Mucosa of rectum (tissue), 2 donors: ENCODE results near the gene GLCE.

Source experiments
- H3K27ac ChIP-seq, 2 donors: one replicate each; pipeline ENCODE4 v1.7.0; 2013; ENCODE audit warnings: inconsistent platforms in 2 of 2, low read depth in 2 of 2, low read length in 2 of 2
- H3K27me3 ChIP-seq, 2 donors: one replicate each; pipeline ENCODE4 v1.7.0; 2013; ENCODE audit warnings: low read length in 2 of 2; ENCODE audit not compliant: control insufficient read depth in 2 of 2, insufficient read depth in 2 of 2
- H3K36me3 ChIP-seq, 2 donors: one replicate each; pipeline ENCODE4 v1.7.0; 2013; ENCODE audit warnings: low read length in 2 of 2; ENCODE audit not compliant: control insufficient read depth in 2 of 2, insufficient read depth in 2 of 2
- H3K4me1 ChIP-seq, 2 donors: one replicate each; pipeline ENCODE4 v1.7.0; 2013; ENCODE audit warnings: low read length in 2 of 2, mild to moderate bottlenecking in 1 of 2; ENCODE audit not compliant: control insufficient read depth in 2 of 2, insufficient read depth in 2 of 2
- H3K4me3 ChIP-seq, 2 donors: one replicate each; pipeline ENCODE4 v1.7.0; 2013; ENCODE audit warnings: low read length in 2 of 2
- H3K9ac ChIP-seq, 2 donors: one replicate each; pipeline ENCODE4 v1.7.0; 2013; ENCODE audit warnings: low read length in 2 of 2, low read depth in 1 of 2, mild to moderate bottlenecking in 1 of 2
- H3K9me3 ChIP-seq, 2 donors: one replicate each; pipeline ENCODE4 v1.7.0; 2013; ENCODE audit warnings: low read length in 2 of 2; ENCODE audit not compliant: control insufficient read depth in 2 of 2
- donor health status: healthy.
- donor health status: Normal muscosa, but diverticular disease.

GLCE gene

DNA sequence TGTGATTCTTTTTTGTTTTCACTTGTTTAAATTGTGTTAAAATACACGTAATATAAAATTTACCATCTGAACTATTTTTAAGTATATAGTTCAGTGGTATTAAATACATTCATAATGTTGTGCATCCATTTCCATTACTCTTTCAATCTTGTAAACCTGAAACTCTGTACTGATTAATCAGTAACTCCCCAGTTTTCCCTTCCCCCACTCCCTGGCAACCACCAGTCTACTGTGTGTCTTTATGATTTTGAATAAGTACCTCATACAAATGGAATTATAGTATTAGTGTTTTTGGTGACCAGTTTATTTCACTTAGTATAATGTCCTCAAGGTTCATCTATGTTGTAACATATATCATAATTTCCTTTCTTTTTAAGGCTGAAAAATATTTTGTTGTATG, 59.3 kb downstream of the GLCE start:
- Histone ChIP-seq H3K36me3 (no peaks in the 10 kb centered on the region), H3K4me3 (no peak overlapping the region), H3K9me3 (no peaks in the 10 kb centered on the region), H3K9ac (no peak overlapping the region), H3K27ac (no peak overlapping the region), H3K4me1 (peaks cover 7 to 13% of the 10 kb centered on the region in 2 donors), H3K27me3 (no peaks in the 10 kb centered on the region)

DNA sequence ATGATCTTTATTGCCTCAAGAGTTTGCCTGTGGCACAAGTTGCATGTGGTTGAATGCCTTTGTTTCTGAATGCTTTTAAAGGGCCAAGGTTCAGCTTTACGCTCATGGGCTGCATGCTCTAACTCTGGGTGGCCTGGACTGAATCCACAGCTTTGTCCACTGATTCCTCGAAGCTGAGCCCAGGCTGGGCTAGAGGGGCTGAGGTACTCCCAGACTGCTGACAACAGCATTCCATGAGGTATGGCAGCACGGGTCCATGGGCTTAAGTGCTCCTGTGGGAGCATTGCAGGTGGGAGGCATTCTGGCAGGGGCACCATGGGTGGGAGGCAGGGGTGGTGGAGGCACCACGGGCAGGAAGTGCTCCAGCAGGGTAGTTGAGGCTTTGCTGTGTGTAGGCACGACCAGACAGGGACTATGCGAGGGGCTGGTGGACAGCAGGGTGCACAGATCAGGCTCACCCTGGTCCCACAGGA, 61.6 kb downstream of the GLCE start:
- H3K9me3 ChIP-seq = no peaks in the 10 kb centered on the region
- H3K27me3 ChIP-seq = no peaks in the 10 kb centered on the region
- no peak overlapping the region for H3K4me3 ChIP-seq
- no peak overlapping the region for H3K27ac ChIP-seq
- no peaks in the 10 kb centered on the region for H3K36me3 ChIP-seq
- H3K9ac ChIP-seq = no peak overlapping the region
- peaks cover 10 to 21% of the 10 kb centered on the region in 2 donors for H3K4me1 ChIP-seq

GRCh38 chr15:69223083-69223813, 62.8 kb downstream of the GLCE start:
- no peaks in the 10 kb centered on the region for H3K36me3 ChIP-seq
- no peak overlapping the region for H3K4me3 ChIP-seq
- no peaks in the 10 kb centered on the region for H3K27me3 ChIP-seq

DNA sequence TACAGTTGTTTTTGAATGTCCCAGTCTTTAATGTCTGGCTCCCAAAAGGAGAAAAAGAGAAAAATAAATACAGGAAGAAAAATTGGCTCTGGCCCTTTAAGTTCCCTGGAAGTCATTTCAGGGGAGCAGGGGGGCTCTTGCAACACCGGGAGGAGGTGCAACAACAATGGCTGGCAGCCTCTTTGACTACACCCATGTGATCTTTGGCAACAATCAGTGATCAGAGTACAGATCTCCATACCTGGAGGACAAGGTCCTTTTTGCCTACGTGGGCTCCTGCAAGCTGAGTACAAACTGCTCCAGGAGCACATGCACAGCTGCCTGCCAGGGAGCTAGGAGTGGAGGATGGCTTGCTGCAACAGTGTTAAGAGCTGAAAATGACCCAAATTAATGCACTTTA, 63.9 kb downstream of the GLCE start:
- Histone ChIP-seq H3K9ac (no peak overlapping the region), H3K4me3 (no peak overlapping the region), H3K27me3 (no peaks in the 10 kb centered on the region), H3K4me1 (peaks cover 10 to 21% of the 10 kb centered on the region in 2 donors), H3K9me3 (no peaks in the 10 kb centered on the region), H3K27ac (peak overlapping the region in 1 of 2 donors; percentile 11), H3K36me3 (peaks cover 0 to 5% of the 10 kb centered on the region in 2 donors)

More at GRCh38 chr15:69223083-69223813, 62.8 kb downstream of the GLCE start:
- peaks cover 10 to 21% of the 10 kb centered on the region in 2 donors for H3K4me1 ChIP-seq
- no peak overlapping the region for H3K27ac ChIP-seq
- H3K9ac ChIP-seq = no peak overlapping the region
- no peaks in the 10 kb centered on the region for H3K9me3 ChIP-seq

- Histone ChIP-seq H3K27ac (no peak overlapping the region), H3K27me3 (no peaks in the 10 kb centered on the region), H3K4me1 (peaks cover 10 to 21% of the 10 kb centered on the region in 2 donors), H3K36me3 (peaks cover 0 to 5% of the 10 kb centered on the region in 2 donors), H3K4me3 (no peak overlapping the region), H3K9me3 (no peaks in the 10 kb centered on the region), H3K9ac (no peak overlapping the region)
Observed at GRCh38 chr15:69225355-69226022, 65.1 kb downstream of the GLCE start.

DNA sequence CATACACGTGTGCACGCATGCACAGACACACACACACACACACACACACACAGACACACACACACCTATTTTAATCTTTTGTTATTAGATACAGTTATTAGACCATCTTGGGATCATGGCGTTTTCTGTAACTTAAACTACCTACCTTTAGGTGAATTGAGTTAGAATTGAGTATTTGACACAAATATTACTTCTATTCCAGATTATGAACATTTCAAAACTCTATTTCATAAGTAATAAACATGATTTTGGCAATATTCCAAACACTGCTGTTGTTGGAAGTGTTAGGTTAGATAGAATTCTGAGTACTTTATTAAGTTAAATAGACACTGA, 65.6 kb downstream of the GLCE start:
- no peaks in the 10 kb centered on the region for H3K27me3 ChIP-seq
- H3K9me3 ChIP-seq = no peaks in the 10 kb centered on the region
- H3K9ac ChIP-seq = no peak overlapping the region
- H3K4me1 ChIP-seq = peaks cover 10 to 21% of the 10 kb centered on the region in 2 donors
- H3K4me3 ChIP-seq = no peak overlapping the region
- H3K27ac ChIP-seq = no peak overlapping the region
- H3K36me3 ChIP-seq = peaks cover 0 to 5% of the 10 kb centered on the region in 2 donors

- peaks cover 0 to 2% of the 10 kb centered on the region in 2 donors for H3K4me1 ChIP-seq
- H3K27ac ChIP-seq = no peak overlapping the region
- no peak overlapping the region for H3K9ac ChIP-seq
- peaks cover 0 to 5% of the 10 kb centered on the region in 2 donors for H3K36me3 ChIP-seq
- no peaks in the 10 kb centered on the region for H3K27me3 ChIP-seq
- no peak overlapping the region for H3K4me3 ChIP-seq
- H3K9me3 ChIP-seq = no peaks in the 10 kb centered on the region
Observed at GRCh38 chr15:69232144-69232543, 71.7 kb downstream of the GLCE start.

GRCh38 chr15:69232765-69233164, 72.3 kb downstream of the GLCE start:
- Histone ChIP-seq H3K36me3 (peaks cover 0 to 5% of the 10 kb centered on the region in 2 donors), H3K27me3 (no peaks in the 10 kb centered on the region), H3K9me3 (no peaks in the 10 kb centered on the region), H3K4me1 (peaks cover 0 to 2% of the 10 kb centered on the region in 2 donors), H3K27ac (no peak overlapping the region), H3K9ac (no peak overlapping the region), H3K4me3 (no peak overlapping the region)

- Histone ChIP-seq H3K27me3 (no peaks in the 10 kb centered on the region), H3K36me3 (no peaks in the 10 kb centered on the region), H3K9me3 (no peaks in the 10 kb centered on the region), H3K4me1 (peaks cover 0 to 2% of the 10 kb centered on the region in 2 donors), H3K27ac (no peak overlapping the region), H3K9ac (no peak overlapping the region), H3K4me3 (no peak overlapping the region)
Observed at GRCh38 chr15:69234676-69235075, 74.2 kb downstream of the GLCE start.

DNA sequence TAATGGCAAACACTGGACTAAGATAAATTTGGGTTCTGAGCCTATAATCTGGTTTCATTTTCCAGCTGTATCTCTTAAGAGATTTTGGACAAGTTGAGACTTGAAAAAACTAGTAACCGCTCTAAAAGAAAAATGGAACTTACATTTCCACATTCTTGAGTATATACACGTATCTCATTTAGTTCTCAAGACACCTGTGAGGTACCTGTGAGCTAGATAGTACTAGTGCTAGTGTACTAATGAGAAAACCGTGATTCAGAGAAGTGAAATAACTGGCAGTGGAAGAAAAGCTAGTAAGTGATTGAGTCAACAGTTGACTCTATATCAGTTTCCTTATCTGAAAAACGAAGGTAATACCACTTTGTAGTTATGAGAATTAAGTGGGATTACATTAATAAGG, 76.1 kb downstream of the GLCE start:
- peaks cover 0 to 2% of the 10 kb centered on the region in 2 donors for H3K4me1 ChIP-seq
- H3K9ac ChIP-seq = no peak overlapping the region
- H3K27ac ChIP-seq = no peak overlapping the region
- no peaks in the 10 kb centered on the region for H3K27me3 ChIP-seq
- no peak overlapping the region for H3K4me3 ChIP-seq
- H3K9me3 ChIP-seq = no peaks in the 10 kb centered on the region
- no peaks in the 10 kb centered on the region for H3K36me3 ChIP-seq
